Glomerular visceral epithelial cell (primary cell): ENCODE data around the gene COL18A1.
A peak's percentile ranks its signal among the peaks of the same experiment; 100 is the strongest.
"Not testable (repeated sequence)": the region's sequence is repeated elsewhere in the genome, so short reads cannot be mapped to it uniquely, and the experiment has no call there.

Experiments
- DNase-seq: peaks from one replicate; pipeline ENCODE4 v3.0.0-alpha.2; 2016; ENCODE audit errors: extremely low spot score

Gene COL18A1

DNA sequence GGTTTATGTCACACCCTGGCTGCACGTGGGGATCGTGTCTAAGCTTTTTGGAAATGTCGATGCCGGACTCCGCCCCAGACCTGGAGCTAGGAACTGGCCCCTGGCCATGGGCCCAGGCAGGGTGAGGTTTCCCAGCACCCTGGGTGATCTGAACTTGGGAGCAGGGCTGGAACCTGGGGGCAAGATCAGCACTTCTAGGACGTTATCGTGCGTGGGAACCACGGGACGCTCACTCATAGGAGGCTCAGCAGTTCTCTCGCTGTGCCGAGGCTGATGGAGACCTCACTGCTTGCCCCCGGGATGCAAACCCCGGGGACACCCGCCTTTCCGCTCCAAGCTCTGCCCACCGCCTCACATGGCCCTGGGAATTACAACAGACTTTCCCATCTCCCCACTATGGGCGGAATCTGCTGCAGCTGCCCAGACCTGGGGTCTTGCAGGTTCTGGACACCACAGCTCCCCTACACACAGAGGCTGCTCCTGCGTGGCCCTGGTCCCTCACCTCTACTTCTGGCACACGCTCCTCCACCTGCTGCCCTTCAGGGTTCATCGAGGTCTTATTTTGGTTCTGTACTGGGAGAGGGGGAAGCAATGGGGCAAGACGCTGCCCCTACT lies 35.9 kb downstream of the COL18A1 start:
- no peak for DNase-seq

- DNase-seq = no peak
These were observed 36.7 kb downstream of the COL18A1 start for GRCh38 chr21:45441431-45442255.

DNA sequence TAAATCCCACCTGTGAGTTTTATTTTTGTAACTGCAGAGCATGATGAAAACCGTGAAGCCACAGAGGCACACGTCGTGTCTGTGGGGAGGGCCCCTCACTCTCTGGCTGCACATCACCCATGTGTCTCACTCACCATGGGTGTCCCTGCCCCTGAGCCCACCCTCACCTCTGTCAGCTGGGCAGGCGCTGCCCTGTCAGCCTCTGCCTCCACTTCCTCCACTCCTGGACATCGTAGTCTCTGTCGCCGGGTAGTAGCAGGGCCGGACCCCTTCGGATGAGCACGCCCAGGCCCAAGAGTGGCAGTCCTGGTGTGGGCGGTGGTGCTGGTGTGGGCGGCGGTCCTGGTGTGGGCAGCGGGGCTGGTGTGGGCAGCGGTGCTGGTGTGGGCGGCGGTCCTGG lies 37.3 kb downstream of the COL18A1 start:
- DNase-seq = no peak

GRCh38 chr21:45442686-45443594 lies 38.0 kb downstream of the COL18A1 start:
- DNase-seq = not testable (repeated sequence)

- no peak for DNase-seq
These were observed 38.7 kb downstream of the COL18A1 start for GRCh38 chr21:45443595-45444181.

DNA sequence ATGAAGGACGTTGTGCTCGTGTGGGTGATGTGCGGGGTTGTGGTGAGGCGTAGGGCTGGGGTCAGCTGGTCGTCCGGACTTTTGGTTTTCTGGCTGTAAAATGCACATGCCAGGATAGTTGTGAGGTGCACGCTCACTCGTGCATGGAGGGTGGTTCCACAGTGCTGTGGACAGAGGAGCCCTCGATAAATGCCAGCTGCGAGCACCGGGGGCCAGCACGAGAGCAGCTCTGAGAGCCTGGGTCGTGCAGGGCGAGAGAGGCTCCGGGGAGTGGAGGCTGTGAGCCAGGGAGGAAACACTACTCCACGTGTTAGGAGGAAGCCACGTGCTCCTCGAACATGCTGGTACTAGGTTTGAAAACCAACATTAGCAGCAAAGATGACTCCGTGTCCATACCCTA lies 39.4 kb downstream of the COL18A1 start:
- DNase-seq = no peak

DNA sequence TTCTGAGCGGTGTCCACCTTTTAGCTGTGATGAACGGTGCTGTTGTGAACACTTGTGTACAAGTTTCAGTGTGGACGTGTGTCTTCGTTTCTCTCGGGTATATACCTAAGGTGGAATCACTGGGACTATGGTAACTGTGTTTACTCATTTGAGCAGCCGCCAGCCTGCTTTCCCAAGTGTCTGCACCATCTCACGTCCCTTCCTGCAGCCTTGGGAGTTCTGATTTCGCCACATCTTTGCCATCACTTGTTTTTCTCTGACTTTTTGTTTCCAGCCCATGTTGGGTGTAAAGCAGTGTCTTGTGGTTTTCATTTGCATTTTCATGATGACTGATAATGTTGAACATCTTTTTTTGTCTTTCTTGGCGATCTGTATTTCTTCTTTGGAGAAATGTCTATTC lies 40.4 kb downstream of the COL18A1 start:
- DNase-seq = no peak

- no peak for DNase-seq
These were observed 42.9 kb downstream of the COL18A1 start for GRCh38 chr21:45447821-45448220.

GRCh38 chr21:45448283-45448809 lies 43.4 kb downstream of the COL18A1 start:
- no peak for DNase-seq

DNA sequence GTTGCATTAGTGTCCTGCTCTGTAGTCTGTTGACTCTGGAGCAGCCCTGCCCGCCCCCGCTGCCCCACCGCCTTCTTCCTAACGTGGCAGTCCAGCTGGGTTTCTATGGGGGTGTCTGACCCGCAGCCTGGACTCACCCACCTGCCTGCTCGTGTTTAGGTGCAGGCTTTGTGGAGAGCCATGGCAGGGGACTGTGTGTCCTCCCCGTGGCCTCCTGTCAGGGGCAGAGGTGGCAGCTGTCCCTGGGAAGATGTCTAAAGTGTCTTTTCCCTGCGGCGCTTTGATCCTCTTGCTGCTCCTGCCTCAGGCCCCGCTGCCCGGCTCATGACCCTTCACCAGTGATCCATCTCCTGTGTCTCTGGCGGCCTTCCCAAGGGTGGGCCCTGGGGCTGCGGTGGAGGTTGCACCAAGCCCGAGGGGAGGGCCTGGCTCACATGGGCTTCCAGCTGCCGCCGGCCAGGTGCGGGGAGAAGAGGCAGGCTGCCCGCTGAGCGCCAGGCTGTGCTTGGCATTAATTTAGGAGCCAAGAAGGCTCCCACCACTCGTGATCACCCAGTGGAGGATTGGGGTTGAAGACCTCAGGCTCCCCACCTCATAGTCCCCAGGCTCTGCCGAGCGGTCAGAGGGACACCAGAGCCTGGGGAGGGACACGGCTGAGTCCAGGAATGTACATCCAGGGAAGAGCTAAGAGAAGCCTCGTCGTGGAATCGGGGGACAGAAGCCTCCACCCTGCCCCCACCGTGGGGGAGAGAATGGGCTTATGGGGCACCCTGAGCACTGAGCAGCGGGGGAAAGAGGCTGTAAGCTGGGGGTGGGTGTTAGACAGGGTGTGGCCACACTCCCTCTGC lies 44.1 kb downstream of the COL18A1 start:
- DNase-seq = no peak

DNA sequence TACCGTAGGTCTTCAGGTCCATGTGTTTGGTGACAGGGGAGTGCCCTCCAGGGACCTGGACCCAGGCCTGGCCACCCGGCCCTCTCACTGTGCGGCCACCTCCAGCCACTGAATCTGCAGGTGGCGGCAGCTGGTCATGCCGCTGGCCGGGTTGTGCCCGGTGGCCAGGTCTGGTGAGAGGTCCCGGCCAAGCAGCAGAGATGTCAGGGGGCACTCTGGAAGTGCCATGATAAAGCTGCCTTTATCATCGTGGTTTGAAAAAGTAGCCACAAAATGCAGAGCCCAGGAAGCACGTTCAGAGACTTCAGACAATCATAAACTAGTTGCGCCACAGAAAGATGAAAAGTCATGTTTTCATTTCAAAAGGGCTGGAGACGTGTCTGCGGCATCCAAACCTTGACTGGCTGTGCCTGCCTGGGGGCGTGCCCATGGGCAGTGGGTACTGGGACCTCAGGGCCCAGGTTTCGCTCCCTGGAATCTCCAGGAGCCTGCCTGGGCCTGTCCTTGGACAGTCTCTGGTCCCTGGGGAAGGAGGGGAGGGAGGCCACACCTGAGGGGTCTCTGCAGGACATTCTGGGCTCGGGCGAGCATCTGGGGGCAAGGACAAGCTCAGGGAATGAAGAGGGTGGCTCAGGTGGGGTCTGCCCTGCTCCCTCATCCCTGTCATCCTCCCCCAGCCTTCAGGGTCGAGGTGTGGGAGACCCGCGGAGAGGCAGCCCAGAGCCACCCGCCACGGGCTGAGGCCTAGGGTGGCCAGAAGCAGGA lies 44.9 kb downstream of the COL18A1 start:
- peak; percentile 14 for DNase-seq

DNA sequence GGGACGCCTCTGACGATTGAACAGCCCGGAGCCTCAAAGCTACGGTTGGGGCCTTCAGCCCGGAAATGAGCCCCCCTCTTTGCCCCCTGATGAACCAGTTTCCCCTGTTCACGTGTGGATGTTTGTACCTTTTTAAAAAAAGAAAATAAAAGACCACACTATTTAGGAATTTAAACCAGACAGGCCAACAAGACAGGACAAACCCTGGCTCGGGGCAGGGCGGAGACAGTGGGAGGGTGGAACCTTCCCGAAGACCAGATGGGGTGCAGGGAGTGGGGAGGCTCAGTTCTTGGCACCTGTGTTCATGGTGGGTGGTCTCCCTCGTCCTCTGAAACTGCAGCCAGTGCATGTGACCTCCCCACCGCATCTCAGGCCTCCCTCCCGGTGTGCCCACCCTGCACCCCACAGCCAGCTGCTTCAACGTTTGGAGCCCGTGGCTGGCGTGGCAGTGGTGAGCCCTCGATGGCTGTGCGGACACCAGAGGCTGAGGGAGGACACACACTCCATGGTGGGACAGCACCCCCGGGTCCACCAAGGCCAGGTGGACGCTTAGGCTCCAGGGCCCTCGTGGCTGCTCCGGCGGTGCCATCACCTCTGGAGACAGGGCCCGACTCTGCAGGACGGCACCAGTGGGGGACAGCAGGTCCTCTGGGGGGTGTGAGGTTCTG lies 45.6 kb downstream of the COL18A1 start:
- no peak for DNase-seq

DNA sequence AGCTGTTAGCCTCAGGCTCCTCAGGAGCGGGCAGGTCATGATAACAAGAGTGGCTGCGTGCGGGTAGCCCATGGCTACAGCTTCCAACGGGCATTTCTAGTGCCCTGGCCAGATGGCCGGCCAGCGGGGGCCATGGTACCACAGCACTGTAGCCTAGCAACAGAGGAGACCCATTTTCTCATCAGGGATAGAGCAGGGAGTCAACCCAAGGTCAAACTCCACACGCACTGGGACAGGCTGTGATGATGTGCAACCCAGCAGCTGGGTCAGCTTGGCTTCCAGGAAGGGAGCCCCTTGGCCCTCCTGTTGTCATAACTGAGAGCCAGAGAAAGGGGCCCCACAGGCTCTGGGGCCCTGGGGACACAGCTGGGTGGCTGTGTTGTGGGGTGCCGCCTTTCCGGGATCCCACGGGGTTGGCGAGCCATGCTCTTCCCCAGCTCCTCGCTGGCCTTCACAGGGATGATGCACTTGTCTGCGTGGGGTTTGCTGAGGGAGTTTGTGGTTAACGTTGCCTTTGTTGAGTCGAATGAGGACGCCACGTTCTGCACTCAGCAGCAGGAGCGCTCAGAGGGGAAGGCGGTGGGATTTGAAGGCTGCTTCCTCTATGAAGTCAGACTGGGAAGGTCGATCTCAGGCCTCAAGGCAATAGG lies 46.3 kb downstream of the COL18A1 start:
- no peak for DNase-seq

DNA sequence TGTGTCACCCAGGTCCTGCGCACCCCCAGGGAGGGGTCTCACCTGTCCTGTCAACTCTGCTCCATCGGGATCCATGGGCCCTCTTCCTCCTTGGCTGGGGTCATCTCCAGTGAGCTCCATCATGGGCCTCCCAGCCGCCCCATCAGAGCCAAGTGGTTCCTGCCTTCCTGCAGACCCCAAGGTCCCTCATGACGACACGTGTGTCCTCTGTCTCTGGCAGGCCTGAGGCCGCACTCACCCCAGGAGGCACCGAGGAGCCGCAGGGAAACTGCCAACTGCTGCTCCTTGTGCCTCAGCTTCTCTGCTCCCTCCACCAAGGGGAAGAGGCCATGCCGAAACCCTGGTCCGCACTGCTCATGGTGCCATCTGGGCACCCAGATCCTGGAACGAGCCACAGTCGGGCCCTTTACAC lies 46.8 kb downstream of the COL18A1 start:
- no peak for DNase-seq

DNA sequence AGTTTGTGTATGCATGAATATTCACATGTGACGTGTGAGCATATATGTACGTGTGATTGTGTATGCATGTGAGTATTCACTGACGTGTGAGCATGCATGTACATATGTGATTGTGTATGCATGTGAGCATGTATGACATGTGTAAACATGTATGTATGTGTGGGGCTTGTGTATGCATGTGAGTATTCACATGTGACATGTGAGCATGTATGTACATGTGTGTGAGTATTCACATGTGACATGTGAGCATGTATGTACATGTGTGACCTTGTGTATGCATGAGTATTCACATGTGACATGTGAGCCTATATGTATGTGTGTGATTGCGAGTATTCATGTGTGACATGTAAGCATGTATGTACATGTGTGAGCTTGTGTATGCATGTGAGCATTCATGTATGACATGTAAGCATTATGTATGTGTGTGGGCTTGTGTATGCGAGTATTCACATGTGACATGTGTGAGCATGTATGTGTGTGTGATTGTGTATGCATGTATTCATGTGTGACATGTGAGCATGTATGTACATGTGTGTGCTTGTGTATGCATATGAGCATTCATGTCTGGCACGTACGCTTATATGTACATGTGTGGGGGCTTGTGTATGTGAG lies 47.8 kb downstream of the COL18A1 start:
- DNase-seq = no peak

DNA sequence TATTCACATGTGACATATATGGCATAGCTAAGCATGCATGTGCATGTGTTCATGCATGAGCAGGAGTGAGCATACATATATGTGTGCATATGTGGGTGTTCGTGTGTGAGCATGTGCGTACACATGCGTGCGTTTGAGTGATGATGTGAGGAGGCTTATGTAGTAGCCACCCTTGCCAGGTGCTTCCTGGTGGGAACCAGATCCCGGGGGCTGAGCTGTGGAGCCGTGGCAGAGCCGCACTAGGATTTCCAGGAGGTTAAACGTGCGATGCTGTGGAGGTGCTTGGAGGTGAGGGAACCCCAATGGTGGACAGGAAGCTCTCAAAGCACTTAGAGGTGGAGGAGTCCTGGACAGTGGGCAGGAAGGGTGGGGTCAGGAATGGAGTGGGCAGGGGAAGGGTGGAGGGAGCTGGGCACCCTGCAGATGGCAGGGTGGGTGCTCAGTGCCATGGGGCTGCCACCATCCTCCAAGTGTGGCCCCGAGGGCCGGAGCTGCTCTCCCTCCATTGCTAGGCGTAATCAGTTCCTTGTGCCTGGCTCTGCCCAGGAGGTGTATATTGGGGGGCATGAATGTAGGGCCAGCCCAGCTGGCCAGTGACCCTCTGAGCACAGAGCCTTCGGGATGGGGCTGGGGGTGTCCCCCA lies 48.5 kb downstream of the COL18A1 start:
- DNase-seq = no peak

DNA sequence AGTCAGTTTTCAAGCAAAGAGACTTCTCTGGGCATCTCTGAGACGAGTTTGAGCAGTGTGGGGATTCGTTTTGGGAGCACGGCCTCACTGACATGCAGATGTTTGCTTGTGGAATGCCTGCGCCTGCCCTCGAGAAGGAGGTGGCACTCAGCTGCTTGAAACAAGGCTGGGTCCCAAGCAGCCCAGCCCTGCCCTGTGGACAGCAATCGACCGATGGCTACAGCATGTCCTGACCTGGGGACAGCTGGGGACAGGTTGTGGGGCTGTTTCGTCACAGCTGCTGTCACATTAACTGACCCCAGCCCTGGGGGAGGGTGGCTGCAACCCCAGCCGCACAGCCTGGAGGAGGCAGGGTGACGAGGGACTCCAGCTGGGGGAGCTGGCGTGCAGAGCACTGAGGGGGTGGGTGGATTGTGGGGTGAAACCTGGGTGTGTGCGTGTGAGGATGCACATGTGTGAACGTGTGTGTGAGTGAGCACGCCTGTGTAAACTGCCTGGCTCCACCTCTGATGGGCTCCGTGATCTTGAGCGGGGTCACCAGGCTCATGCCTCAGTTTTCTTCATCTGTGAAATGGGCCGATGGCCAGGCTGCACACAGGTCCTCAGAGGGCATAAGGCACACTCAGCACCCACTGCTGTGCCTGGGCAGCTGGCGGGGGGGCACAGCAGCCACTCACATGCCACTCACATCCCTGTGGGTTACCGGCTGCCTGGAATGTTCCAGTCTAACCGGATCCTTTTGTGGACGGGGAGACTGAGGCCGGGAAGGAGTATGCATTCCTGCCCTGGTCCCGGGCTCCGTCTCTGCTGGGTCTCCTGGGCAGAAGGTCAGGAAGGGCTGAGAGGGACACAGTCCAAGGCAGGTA lies 49.3 kb downstream of the COL18A1 start:
- no peak for DNase-seq
